HepG2 (cell line): Measurements from ENCODE around the gene RREB1.

ENCODE experiments used
- CBX2 ChIP-seq, 2 experiments: fragments of 200-600 bp in 1 of 2; sonication (generic); formaldehyde crosslinking in 1 of 2; IDR thresholded peaks; 2 replicates each; pipeline versions ENCODE4 v1.7.0 to v1.8.1; 2018 to 2022; ENCODE audit warnings: low read depth in 2 of 2, low read length in 1 of 2, mild to moderate bottlenecking in 1 of 2, missing genetic modification reagents in 1 of 2
- SMC3 ChIP-seq: IDR thresholded peaks from 2 replicates; pipeline ENCODE4 v1.6.1; 2011; ENCODE audit warnings: low read length, improper control_type of control experiment
- TBP ChIP-seq: sonication (generic); formaldehyde crosslinking; IDR thresholded peaks from 2 replicates; pipeline ENCODE4 v1.5.0; 2020; ENCODE audit warnings: missing genetic modification reagents
- ZNF891 ChIP-seq: sonication (generic); formaldehyde crosslinking; IDR thresholded peaks from 2 replicates; pipeline ENCODE4 v1.5.0; 2020; ENCODE audit warnings: mild to moderate bottlenecking, missing genetic modification reagents
- TF ChIP-seq, protein P1 (sequence below): IDR thresholded peaks from 2 replicates; pipeline ENCODE4 v1.6.1; 2016; ENCODE audit warnings: missing compliant biosample characterization, missing genetic modification reagents, borderline replicate concordance
- TF ChIP-seq, protein P2 (sequence below): sonication (generic); formaldehyde crosslinking; IDR thresholded peaks from 2 replicates; pipeline ENCODE4 v1.5.0; 2020; ENCODE audit warnings: mild to moderate bottlenecking, missing genetic modification reagents, moderate library complexity
- TF ChIP-seq, protein P3 (sequence below): IDR thresholded peaks from 2 replicates; pipeline ENCODE4 v1.6.1; 2016

DNA sequence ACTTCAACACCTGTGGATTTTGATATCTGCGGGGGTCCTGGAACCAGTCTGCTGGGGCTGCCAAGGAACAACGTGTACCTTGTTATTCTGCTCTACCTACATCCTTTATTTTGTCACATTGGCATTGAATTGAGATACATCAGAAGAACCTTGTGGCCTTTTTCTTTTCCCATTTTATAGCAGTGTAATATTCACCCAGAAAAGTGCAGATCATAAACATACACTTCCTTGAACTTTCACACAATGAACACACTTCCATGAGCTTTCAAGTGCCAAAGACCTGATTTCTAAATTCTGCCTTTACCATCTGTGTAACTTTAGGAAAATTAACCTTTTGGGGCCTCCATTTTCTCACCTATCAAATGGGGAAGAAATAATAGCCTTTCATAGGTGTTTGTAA, 29.9 kb upstream of the RREB1 start:
- no peak for TF ChIP-seq SMC3
- TF ChIP-seq, protein P1, sequence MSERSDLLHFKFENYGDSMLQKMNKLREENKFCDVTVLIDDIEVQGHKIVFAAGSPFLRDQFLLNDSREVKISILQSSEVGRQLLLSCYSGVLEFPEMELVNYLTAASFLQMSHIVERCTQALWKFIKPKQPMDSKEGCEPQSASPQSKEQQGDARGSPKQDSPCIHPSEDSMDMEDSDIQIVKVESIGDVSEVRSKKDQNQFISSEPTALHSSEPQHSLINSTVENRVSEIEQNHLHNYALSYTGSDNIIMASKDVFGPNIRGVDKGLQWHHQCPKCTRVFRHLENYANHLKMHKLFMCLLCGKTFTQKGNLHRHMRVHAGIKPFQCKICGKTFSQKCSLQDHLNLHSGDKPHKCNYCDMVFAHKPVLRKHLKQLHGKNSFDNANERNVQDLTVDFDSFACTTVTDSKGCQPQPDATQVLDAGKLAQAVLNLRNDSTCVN (CRISPR knock-in tag) = no peak
- TF ChIP-seq, protein P2, sequence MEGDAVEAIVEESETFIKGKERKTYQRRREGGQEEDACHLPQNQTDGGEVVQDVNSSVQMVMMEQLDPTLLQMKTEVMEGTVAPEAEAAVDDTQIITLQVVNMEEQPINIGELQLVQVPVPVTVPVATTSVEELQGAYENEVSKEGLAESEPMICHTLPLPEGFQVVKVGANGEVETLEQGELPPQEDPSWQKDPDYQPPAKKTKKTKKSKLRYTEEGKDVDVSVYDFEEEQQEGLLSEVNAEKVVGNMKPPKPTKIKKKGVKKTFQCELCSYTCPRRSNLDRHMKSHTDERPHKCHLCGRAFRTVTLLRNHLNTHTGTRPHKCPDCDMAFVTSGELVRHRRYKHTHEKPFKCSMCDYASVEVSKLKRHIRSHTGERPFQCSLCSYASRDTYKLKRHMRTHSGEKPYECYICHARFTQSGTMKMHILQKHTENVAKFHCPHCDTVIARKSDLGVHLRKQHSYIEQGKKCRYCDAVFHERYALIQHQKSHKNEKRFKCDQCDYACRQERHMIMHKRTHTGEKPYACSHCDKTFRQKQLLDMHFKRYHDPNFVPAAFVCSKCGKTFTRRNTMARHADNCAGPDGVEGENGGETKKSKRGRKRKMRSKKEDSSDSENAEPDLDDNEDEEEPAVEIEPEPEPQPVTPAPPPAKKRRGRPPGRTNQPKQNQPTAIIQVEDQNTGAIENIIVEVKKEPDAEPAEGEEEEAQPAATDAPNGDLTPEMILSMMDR (CRISPR knock-in tag) = no peak
- TF ChIP-seq TBP (CRISPR knock-in tag) = no peak
- TF ChIP-seq ZNF891 (CRISPR knock-in tag) = no peak
- TF ChIP-seq, protein P3, sequence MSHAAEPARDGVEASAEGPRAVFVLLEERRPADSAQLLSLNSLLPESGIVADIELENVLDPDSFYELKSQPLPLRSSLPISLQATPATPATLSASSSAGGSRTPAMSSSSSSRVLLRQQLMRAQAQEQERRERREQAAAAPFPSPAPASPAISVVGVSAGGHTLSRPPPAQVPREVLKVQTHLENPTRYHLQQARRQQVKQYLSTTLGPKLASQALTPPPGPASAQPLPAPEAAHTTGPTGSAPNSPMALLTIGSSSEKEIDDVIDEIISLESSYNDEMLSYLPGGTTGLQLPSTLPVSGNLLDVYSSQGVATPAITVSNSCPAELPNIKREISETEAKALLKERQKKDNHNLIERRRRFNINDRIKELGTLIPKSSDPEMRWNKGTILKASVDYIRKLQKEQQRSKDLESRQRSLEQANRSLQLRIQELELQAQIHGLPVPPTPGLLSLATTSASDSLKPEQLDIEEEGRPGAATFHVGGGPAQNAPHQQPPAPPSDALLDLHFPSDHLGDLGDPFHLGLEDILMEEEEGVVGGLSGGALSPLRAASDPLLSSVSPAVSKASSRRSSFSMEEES (CRISPR knock-in tag) = no peak
- TF ChIP-seq CBX2 (IDR thresholded peaks at IDR 0.05; ENCODE audit: low read depth, low read length) = no peak
- no peak for TF ChIP-seq CBX2 (CRISPR knock-in tag; IDR thresholded peaks at IDR 0.05; ENCODE audit: low read depth)
